K562 (cell line): ENCODE data around the gene F11R. TPM values are rescaled to one million over a fixed set of nuclear protein-coding genes. Genes with fewer than 3 reads are reported as not detected.

Experiments
- ATAC-seq: fragments of 200-7000 bp; cut with Tn5 transposase; 3 replicates; pipeline ENCODE4 v1.9.1; 2020; ENCODE audit warnings: moderate library complexity
- BruUV-seq: library from RNA; stranded (reverse); fragments of 400-500 nt; replicated peaks from 2 replicates; lab custom pipeline; 2021; lab: Mats Ljungman, UMichigan
- CTCF ChIA-PET: fragments of 300-600 bp; formaldehyde crosslinking; extraction: SDS; loops from one replicate; lab custom pipeline; 2021; ENCODE audit warnings: low intra/inter-chr PET ratio; lab: Yijun Ruan, JAX
- POLR2A ChIA-PET: fragments of 300-600, 350-650 bp; sonication (Branson Sonifier 250); formaldehyde crosslinking; extraction: SDS; loops from one replicate; lab custom pipeline; 2021; ENCODE audit warnings: antibody characterized with exemption, inconsistent platforms; lab: Yijun Ruan, JAX
- DNase-seq, 4 experiments: peaks; one replicate each; pipeline versions ENCODE4 v3.0.0 to v3.0.0-alpha.2; 2011 to 2018; ENCODE audit warnings: low spot score in 3 of 4, mixed read lengths in 3 of 4; ENCODE audit errors: extremely low read depth in 1 of 4
- FAIRE-seq: peaks from 2 replicates; lab custom pipeline; 2011; peaks lifted over from hg19 to GRCh38; lab: Jason Lieb, UNC
- H2AFZ ChIP-seq: 2 replicates; pipeline ENCODE4 v1.6.0; 2011; ENCODE audit warnings: low read depth, low read length, control low read depth, inconsistent platforms
- H3K27ac ChIP-seq: fragments of 200-600 bp; 3 replicates; pipeline ENCODE4 v1.8.0; 2011; ENCODE audit warnings: low read depth, mild to moderate bottlenecking, control low read depth, inconsistent platforms, low read length, moderate library complexity, mixed read lengths; ENCODE audit errors: extremely low read depth
- H3K27me3 ChIP-seq, 2 experiments: fragments of 300-600 bp in 1 of 2; 2 replicates in 1 of 2; 3 replicates in 1 of 2; pipeline versions ENCODE4 v1.6.0 to v1.8.0; 2011; ENCODE audit warnings: inconsistent platforms in 2 of 2, low read length in 2 of 2, mild to moderate bottlenecking in 1 of 2, mixed read lengths in 1 of 2, moderate library complexity in 1 of 2; ENCODE audit not compliant: control insufficient read depth in 2 of 2, insufficient read depth in 2 of 2
- H3K36me3 ChIP-seq: fragments of 300-600 bp; 3 replicates; pipeline ENCODE4 v1.8.0; 2011; ENCODE audit warnings: mild to moderate bottlenecking, low read length, inconsistent platforms; ENCODE audit not compliant: control insufficient read depth, insufficient read depth
- H3K4me1 ChIP-seq, 2 experiments: fragments of 200-600 bp in 1 of 2; replicated peaks in 1 of 2; 2 replicates in 1 of 2; 3 replicates in 1 of 2; pipeline versions ENCODE4 v1.5.1 to v1.8.0; 2011; ENCODE audit warnings: inconsistent platforms in 2 of 2, low read length in 2 of 2, mild to moderate bottlenecking in 1 of 2, mixed read lengths in 1 of 2, moderate library complexity in 1 of 2; ENCODE audit not compliant: control insufficient read depth in 2 of 2, insufficient read depth in 2 of 2
- H3K4me2 ChIP-seq: 2 replicates; pipeline ENCODE4 v1.6.1; 2011; ENCODE audit warnings: low read length, control low read depth, inconsistent platforms, mixed read lengths; ENCODE audit not compliant: insufficient read depth
- H3K4me3 ChIP-seq: fragments of 200-600 bp; sonication (generic), shearing (Covaris generic); 2 replicates; pipeline ENCODE4 v1.5.1; 2016; ENCODE audit warnings: control low read depth, inconsistent platforms
- H3K79me2 ChIP-seq: fragments of 200-600 bp; 3 replicates; pipeline ENCODE4 v1.8.0; 2011; ENCODE audit warnings: low read length, inconsistent platforms; ENCODE audit not compliant: control insufficient read depth, insufficient read depth
- H3K9ac ChIP-seq, 2 experiments: 2 replicates each; pipeline versions ENCODE4 v1.6.0 to v1.6.1; 2011; ENCODE audit warnings: low read depth in 2 of 2, low read length in 2 of 2, control low read depth in 1 of 2, inconsistent platforms in 1 of 2, mild to moderate bottlenecking in 1 of 2, mixed read lengths in 1 of 2; ENCODE audit not compliant: insufficient read depth in 1 of 2
- H3K9me1 ChIP-seq: one replicate; pipeline ENCODE4 v1.6.0; 2011; ENCODE audit warnings: inconsistent platforms, mild to moderate bottlenecking, low read length, moderate library complexity; ENCODE audit not compliant: control insufficient read depth, insufficient read depth
- H3K9me3 ChIP-seq: replicated peaks from 2 replicates; pipeline ENCODE4 v1.5.1; 2011; ENCODE audit warnings: low read depth, low read length, inconsistent platforms; ENCODE audit not compliant: control insufficient read depth, insufficient read depth
- H4K20me1 ChIP-seq: replicated peaks from 2 replicates; pipeline ENCODE4 v1.6.1; 2011; ENCODE audit warnings: low read length, inconsistent platforms, mixed read lengths; ENCODE audit not compliant: control insufficient read depth, insufficient read depth
- ARNT ChIP-seq, 2 experiments: fragments of 450-650 bp; IDR thresholded peaks; 2 replicates each; pipeline ENCODE4 v1.6.1; 2016; ENCODE audit warnings: mild to moderate bottlenecking in 1 of 2
- BRD9 ChIP-seq: fragments of 450-650 bp; IDR thresholded peaks from 2 replicates; pipeline ENCODE4 v1.6.1; 2018; ENCODE audit warnings: low read depth; ENCODE audit not compliant: partially characterized antibody
- CBX8 ChIP-seq: fragments of 200-600 bp; sonication (generic); IDR thresholded peaks from 2 replicates; pipeline ENCODE4 v1.6.1; 2012; ENCODE audit warnings: borderline replicate concordance, mixed run types, low read depth, mild to moderate bottlenecking, moderate library complexity, mixed read lengths, low read length, control low read depth, inconsistent platforms; ENCODE audit not compliant: poor library complexity, severe bottlenecking; ENCODE audit errors: extremely low read depth
- CREBBP ChIP-seq: IDR thresholded peaks from one replicate; pipeline ENCODE4 v1.6.1; 2012; ENCODE audit warnings: low read depth, mild to moderate bottlenecking, control low read depth, inconsistent platforms, low read length
- ESRRA ChIP-seq: fragments of 450-650 bp; IDR thresholded peaks from 2 replicates; pipeline ENCODE4 v1.6.1; 2014; ENCODE audit warnings: low read depth, mild to moderate bottlenecking, moderate library complexity, borderline replicate concordance
- FOXJ2 ChIP-seq: fragments of 200-800 bp; sonication (Bioruptor generic); IDR thresholded peaks from 2 replicates; pipeline ENCODE4 v1.6.1; 2016; ENCODE audit warnings: missing genetic modification characterization, missing compliant biosample characterization
- IFI16 ChIP-seq: fragments of 250-450 bp; sonication (Bioruptor Pico); IDR thresholded peaks from 2 replicates; pipeline ENCODE4 v2.1.2; 2022; ENCODE audit warnings: mild to moderate bottlenecking, inconsistent platforms
- MEF2A ChIP-seq: IDR thresholded peaks from 2 replicates; pipeline ENCODE4 v1.6.1; 2011; ENCODE audit warnings: low read depth, mild to moderate bottlenecking, low read length, moderate library complexity; ENCODE audit not compliant: control insufficient read depth
- RAD21 ChIP-seq, 2 experiments: fragments of 250-450 bp in 1 of 2; fragments of 450-650 bp in 1 of 2; sonication (Bioruptor Pico) in 1 of 2; formaldehyde crosslinking in 1 of 2; IDR thresholded peaks in 1 of 2; conservative IDR thresholded peaks in 1 of 2; 2 replicates each; pipeline versions ENCODE4 v1.4.0 to v1.8.0; 2020 to 2022; ENCODE audit warnings: mild to moderate bottlenecking in 2 of 2, moderate library complexity in 1 of 2
- RFX5 ChIP-seq: IDR thresholded peaks from 2 replicates; pipeline ENCODE4 v1.6.1; 2011; ENCODE audit warnings: low read depth, mild to moderate bottlenecking, improper control_type of control experiment, low read length
- SMC3 ChIP-seq: conservative IDR thresholded peaks from 2 replicates; pipeline ENCODE4 v1.6.1; 2011; ENCODE audit warnings: low read depth, low read length, improper control_type of control experiment; ENCODE audit not compliant: insufficient read depth
- SPI1 ChIP-seq: IDR thresholded peaks from 2 replicates; pipeline ENCODE4 v1.6.1; 2011; ENCODE audit warnings: low read depth, low read length, control low read depth, borderline replicate concordance
- TAL1 ChIP-seq: fragments of 450-650 bp; IDR thresholded peaks from 2 replicates; pipeline ENCODE4 v1.6.1; 2016; ENCODE audit warnings: mild to moderate bottlenecking
- ZBTB8A ChIP-seq: fragments of 450-650 bp; IDR thresholded peaks from 2 replicates; pipeline ENCODE4 v1.6.1; 2018; ENCODE audit warnings: mild to moderate bottlenecking, moderate library complexity; ENCODE audit not compliant: partially characterized antibody
- WGBS: fragments of 100-300 bp; shearing (Covaris generic); methylation state at CpG from one replicate; pipeline ENCODE4 v1.1.6; 2016; ENCODE audit warnings: low coverage, mixed read lengths; ENCODE audit not compliant: insufficient coverage; ENCODE audit errors: missing lambda C conversion rate; 5-methylcytosine and 5-hydroxymethylcytosine counted together
- in situ Hi-C: fragments of 300-500 bp; cut with MboI; formaldehyde crosslinking; loops from 4 replicates; pipeline ENCODE4 v1.15.0; 2018; ENCODE audit warnings: inconsistent platforms, mixed read lengths
- intact Hi-C: fragments of 100-400 bp; cut with micrococcal nuclease; formaldehyde crosslinking; loops from 2 replicates; pipeline ENCODE4 v1.14.2; 2022
- polyA plus RNA-seq, 8 experiments: library from polyadenylated mRNA; depleted of rRNA in 4 of 8; stranded (reverse) in 5 of 8; unstranded in 3 of 8; fragments of >200 nt; fragmentation: Nextera tagmentation in 2 of 8; fragmentation: Illumina TruSeq in 1 of 8; extraction: Ambion mirVana in 2 of 8; extraction: Trizol in 1 of 8; gene quantifications; 2 replicates each; pipeline versions ENCODE4 v1.2.1 to v1.2.3, GENCODE V29; 2011 to 2014; ENCODE audit warnings: inconsistent platforms in 1 of 8, missing spikeins in 1 of 8
- total RNA-seq, 7 experiments: library from RNA; depleted of rRNA in 6 of 7; stranded (reverse); fragments of >200 nt in 6 of 7; fragmentation: Illumina TruSeq in 2 of 7; extraction: Trizol in 2 of 7; gene quantifications; 2 replicates each; pipeline versions ENCODE4 v1.2.1 to v1.2.3, GENCODE V29; 2011 to 2021; ENCODE audit warnings: low replicate concordance in 1 of 7
- TF ChIP-seq, protein P1 (sequence below): fragments of 450-650 bp; formaldehyde crosslinking; IDR thresholded peaks from 2 replicates; pipeline ENCODE4 v1.4.0; 2020; ENCODE audit warnings: mild to moderate bottlenecking, moderate library complexity
- TF ChIP-seq, protein P2 (sequence below): fragments of 250-450 bp; sonication (Bioruptor Pico); IDR thresholded peaks from 2 replicates; pipeline ENCODE4 v1.4.0; 2020; ENCODE audit warnings: mild to moderate bottlenecking, moderate library complexity, borderline replicate concordance

Gene F11R
- total and polyA plus RNA-seq, 9 of the 15 experiments (the other 6 are each of a cell fraction or from before 2014, with no cell fraction given) = 27.4 to 187 (median 52.5) TPM

DNA sequence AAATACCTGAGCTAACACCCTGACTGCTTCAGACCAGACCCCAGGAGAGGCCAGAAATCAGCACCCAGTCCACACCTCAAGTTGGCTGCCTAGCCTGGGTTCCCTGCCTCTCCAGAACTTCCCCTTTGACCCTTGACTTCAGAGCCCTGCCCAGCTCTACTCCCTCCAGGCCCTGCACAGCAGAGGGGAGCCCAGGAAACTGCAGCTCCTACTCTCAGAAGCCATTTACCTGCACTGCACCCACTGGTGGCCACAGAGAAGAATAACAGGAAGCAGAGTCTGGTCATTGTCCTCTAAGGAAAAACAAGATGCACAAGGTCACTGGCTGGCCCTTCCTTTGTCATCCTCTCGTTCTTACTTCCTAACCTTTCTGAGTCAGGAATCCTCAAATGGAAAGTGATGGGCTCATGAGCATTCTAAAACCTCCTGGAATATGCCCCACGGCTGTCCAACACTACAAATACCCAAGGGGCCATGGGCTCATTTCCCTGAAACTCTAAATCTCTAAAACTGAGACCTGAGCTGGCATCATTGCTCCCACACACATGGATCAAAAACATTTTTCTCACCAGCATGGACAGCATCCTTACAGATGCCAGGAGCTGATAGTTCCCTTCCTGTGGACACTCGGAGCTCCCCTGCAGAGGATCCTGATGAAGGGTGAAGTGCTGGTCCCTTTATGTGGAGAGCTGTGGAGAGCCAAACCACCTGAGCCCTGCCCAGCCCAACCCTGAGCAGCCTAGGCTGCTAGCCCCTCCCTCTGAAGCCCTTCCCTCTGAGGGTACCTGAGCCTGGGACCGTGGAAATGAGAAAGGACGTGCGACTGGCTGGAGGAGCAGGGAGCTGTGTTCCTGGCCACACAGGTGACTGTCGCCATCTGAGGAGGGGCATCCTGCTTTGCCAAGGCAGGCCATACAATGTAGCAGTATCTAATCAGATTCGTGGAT is 66.5 kb downstream of the F11R start, which contains the start of gene ITLN2:
ITLN2 (minus strand) TSS at position 652 of the 947 bp plus-strand sequence; CDS start at position 584, 68 bp downstream.
- no TSS peak for BruUV-seq
- no peak for TF ChIP-seq RFX5
- TF ChIP-seq ESRRA = peak; percentile 80
- no peak for TF ChIP-seq BRD9
- peak; percentile 67; the same call in 1 of the 2 replicates for TF ChIP-seq SMC3
- no peak for TF ChIP-seq CREBBP
- no peak for TF ChIP-seq ZBTB8A
- no peak for TF ChIP-seq ARNT (IDR thresholded peaks at IDR 0.05)
- TF ChIP-seq, protein P1, sequence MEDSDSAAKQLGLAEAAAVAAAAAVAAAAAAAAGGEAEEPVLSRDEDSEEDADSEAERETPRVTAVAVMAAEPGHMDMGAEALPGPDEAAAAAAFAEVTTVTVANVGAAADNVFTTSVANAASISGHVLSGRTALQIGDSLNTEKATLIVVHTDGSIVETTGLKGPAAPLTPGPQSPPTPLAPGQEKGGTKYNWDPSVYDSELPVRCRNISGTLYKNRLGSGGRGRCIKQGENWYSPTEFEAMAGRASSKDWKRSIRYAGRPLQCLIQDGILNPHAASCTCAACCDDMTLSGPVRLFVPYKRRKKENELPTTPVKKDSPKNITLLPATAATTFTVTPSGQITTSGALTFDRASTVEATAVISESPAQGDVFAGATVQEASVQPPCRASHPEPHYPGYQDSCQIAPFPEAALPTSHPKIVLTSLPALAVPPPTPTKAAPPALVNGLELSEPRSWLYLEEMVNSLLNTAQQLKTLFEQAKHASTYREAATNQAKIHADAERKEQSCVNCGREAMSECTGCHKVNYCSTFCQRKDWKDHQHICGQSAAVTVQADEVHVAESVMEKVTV (CRISPR knock-in tag) = peak; percentile 40; the same call in 1 of the 2 replicates
- no peak for TF ChIP-seq IFI16 (CRISPR knock-in tag)
- TF ChIP-seq, protein P2, sequence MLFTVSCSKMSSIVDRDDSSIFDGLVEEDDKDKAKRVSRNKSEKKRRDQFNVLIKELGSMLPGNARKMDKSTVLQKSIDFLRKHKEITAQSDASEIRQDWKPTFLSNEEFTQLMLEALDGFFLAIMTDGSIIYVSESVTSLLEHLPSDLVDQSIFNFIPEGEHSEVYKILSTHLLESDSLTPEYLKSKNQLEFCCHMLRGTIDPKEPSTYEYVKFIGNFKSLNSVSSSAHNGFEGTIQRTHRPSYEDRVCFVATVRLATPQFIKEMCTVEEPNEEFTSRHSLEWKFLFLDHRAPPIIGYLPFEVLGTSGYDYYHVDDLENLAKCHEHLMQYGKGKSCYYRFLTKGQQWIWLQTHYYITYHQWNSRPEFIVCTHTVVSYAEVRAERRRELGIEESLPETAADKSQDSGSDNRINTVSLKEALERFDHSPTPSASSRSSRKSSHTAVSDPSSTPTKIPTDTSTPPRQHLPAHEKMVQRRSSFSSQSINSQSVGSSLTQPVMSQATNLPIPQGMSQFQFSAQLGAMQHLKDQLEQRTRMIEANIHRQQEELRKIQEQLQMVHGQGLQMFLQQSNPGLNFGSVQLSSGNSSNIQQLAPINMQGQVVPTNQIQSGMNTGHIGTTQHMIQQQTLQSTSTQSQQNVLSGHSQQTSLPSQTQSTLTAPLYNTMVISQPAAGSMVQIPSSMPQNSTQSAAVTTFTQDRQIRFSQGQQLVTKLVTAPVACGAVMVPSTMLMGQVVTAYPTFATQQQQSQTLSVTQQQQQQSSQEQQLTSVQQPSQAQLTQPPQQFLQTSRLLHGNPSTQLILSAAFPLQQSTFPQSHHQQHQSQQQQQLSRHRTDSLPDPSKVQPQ = no peak
- no peak for TF ChIP-seq CBX8
- TF ChIP-seq FOXJ2 = no peak
- TF ChIP-seq RAD21 (CRISPR knock-in tag; conservative IDR thresholded peaks at IDR 0.05 in 1 of 2, IDR thresholded peaks at IDR 0.05 in 1 of 2) = peak; percentile 47 to 70
- TF ChIP-seq SPI1 = 0 out of 2 replicates have a peak, but pooled peaks have one; percentile 1
- no peak for TF ChIP-seq MEF2A
- TF ChIP-seq TAL1 = no peak

More for the DNA sequence above, 66.5 kb downstream of the F11R start, which contains the start of gene ITLN2:
- DNase-seq (peak; percentile 62 to 74 (median 64)), ATAC-seq (peak; percentile 91), FAIRE-seq (peak; percentile 89)
- intact Hi-C loops (no loop called here), in situ Hi-C loops (loop anchor here (5.0 kb wide), 1 partner anchor 117 kb away; no protein-coding TSS in a partner anchor)
- Histone ChIP-seq H3K4me3 (no peak within 1 kb of the TSS), H3K36me3 (no peaks in the 10 kb centered on the region), H3K27me3 (peaks cover 12 to 36% of the 10 kb centered on the region in 2 experiments; a peak in 3 of 5 replicates), H2AFZ (no peak within 1 kb of the TSS), H3K4me1 (peaks cover 0 to 5% of the 10 kb centered on the region in 2 experiments; a peak in 2 of 5 replicates), H4K20me1 (peaks cover 6% of the 10 kb centered on the region), H3K27ac (no peak within 1 kb of the TSS), H3K79me2 (no peaks in the 10 kb centered on the region), H3K4me2 (no peak within 1 kb of the TSS), H3K9ac (no peak within 1 kb of the TSS), H3K9me1 (no peaks in the 10 kb centered on the region), H3K9me3 (no peaks in the 10 kb centered on the region)
- CTCF ChIA-PET = interaction anchor here (1.1 to 1.6 kb wide), 4 partner anchors 120 to 526 kb away, joined by 3 to 7 read pairs (median 5); no protein-coding TSS in a partner anchor
- POLR2A ChIA-PET = interaction anchor here (0.5 to 1.2 kb wide), 5 partner anchors 9 to 263 kb away, joined by 3 to 4 read pairs (median 3); no protein-coding TSS in a partner anchor
- WGBS = 3% methylated on average over 8 of the region's 8 CpGs
